DMS 273 (cell line): ENCODE data around the gene C11orf24.

Source experiments
- DNase-seq: peaks from one replicate; lab custom pipeline; 2025; ENCODE audit not compliant: unreplicated experiment; lab: John Stamatoyannopoulos, UW

C11orf24 gene

GRCh38 chr11:68271781-68272608 is at the start of gene C11orf24:
C11orf24 (minus strand) TSS chr11:68271973; CDS start chr11:68263767, 8,206 bp downstream.
- peak; percentile 96 for DNase-seq

GRCh38 chr11:68317147-68317785 is 45.5 kb upstream of the C11orf24 start:
- no peak for DNase-seq

- DNase-seq, result no peak
These were observed 43.6 kb upstream of the C11orf24 start for GRCh38 chr11:68315171-68315920.

- DNase-seq, result peak; percentile 32
These were observed 42.7 kb upstream of the C11orf24 start for GRCh38 chr11:68314203-68315170.

GRCh38 chr11:68313574-68314202 is 41.9 kb upstream of the C11orf24 start:
- peak; percentile 65 for DNase-seq

GRCh38 chr11:68312780-68313573 is 41.2 kb upstream of the C11orf24 start:
- DNase-seq, result peak; percentile 49

GRCh38 chr11:68312117-68312779 is 40.5 kb upstream of the C11orf24 start, which contains the start of gene LRP5:
LRP5 (plus strand) TSS chr11:68312591; CDS start chr11:68312715, 124 bp downstream.
- peak; percentile 65 for DNase-seq

- no peak for DNase-seq
These were observed 39.7 kb upstream of the C11orf24 start for GRCh38 chr11:68311160-68312116.

- no peak for DNase-seq
These were observed 37.9 kb upstream of the C11orf24 start for GRCh38 chr11:68309621-68310185.

- no peak for DNase-seq
These were observed 36.3 kb upstream of the C11orf24 start for GRCh38 chr11:68308068-68308467.

GRCh38 chr11:68306636-68307035 is 34.9 kb upstream of the C11orf24 start:
- no peak for DNase-seq

GRCh38 chr11:68303982-68304780 is 32.4 kb upstream of the C11orf24 start:
- DNase-seq, result no peak

GRCh38 chr11:68303083-68303482 is 31.3 kb upstream of the C11orf24 start:
- DNase-seq, result no peak

- peak; percentile 70 for DNase-seq
These were observed 30.9 kb upstream of the C11orf24 start for GRCh38 chr11:68302670-68303069.

GRCh38 chr11:68302256-68302655 is 30.5 kb upstream of the C11orf24 start:
- no peak for DNase-seq
